Measurements from ENCODE around the gene CABLES2.

DNA sequence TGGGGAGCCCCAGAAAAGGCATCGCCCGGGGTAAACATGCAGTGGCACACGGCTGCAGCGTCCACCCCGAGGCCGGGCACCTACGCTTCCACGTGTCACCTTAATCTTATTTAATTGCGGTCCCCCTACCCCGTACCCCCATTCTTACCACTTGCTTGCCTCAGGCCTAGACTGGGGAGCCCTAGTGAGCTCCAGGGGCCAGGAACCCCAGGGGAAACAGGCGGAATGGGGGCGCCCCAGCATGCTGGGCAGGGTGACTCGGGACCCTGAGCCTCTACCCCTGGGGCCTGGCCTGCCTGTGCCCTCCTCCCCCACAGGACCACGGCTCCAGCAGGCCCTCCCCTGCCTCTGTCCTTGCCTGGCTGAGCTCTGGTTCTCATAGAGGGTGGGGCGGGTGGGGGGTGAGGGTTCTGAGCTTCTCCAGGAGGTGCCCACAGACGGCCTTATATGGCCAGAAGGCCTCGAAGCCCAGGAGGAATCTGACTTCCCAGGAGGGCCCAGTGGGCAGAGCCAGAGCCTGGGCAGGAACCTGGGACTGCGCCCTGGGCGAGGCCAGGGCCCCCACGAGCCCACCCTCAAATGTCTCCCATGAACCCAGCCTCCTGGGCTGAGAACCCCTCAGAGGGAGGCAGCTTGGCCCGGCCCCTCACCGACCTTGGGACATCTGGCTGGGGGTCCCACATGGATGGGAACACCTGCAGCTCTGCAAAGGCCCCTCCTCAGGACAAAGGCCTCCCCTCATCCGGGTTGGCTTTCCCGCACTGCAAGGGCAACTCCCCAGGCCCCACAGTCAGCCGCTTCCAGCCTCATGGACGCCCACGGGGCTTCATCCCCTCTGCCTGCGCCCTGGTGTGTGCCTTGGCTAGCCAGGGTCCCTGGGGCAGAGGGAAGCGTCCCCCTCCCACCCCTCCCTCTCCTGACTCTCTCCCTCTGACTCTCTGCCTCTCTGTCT, 34.8 kb downstream of the CABLES2 start:
- TF ChIP-seq TOE1 (IDR thresholded peaks at IDR 0.05; ENCODE audit: borderline replicate concordance) (no peak), TOE1 (CRISPR knock-in tag; IDR thresholded peaks at IDR 0.05; ENCODE audit: borderline replicate concordance, low read depth) (no peak), TFAP4 (CRISPR knock-in tag; IDR thresholded peaks at IDR 0.05; ENCODE audit: borderline replicate concordance) (no peak), JUNB (CRISPR knock-in tag; conservative IDR thresholded peaks at IDR 0.05) (no peak), KAT2B (IDR thresholded peaks at IDR 0.05; ENCODE audit: low read depth, low read length) (no peak), MYC (IDR thresholded peaks at IDR 0.05; ENCODE audit: low read depth, low read length) (no peak), MYC (CRISPR knock-in tag; IDR thresholded peaks at IDR 0.05; ENCODE audit: borderline replicate concordance, low read depth) (no peak), SP1 (CRISPR knock-in tag; IDR thresholded peaks at IDR 0.05) (no peak), POLR2AphosphoS5 (IDR thresholded peaks at IDR 0.05; ENCODE audit: control insufficient read depth, insufficient read depth, low read depth, low read length) (no peak), PPARD (CRISPR knock-in tag; IDR thresholded peaks at IDR 0.05) (no peak)

Measured in K562 (cell line).